CD14-positive monocyte (primary cell): Measurements from ENCODE around the gene ATXN1. TPM values are rescaled to one million over a fixed set of nuclear protein-coding genes. Genes with fewer than 3 reads are reported as not detected.

Experiments used
- DNase-seq, 3 donors: peaks; one replicate each; pipeline ENCODE4 v3.0.0-alpha.2; 2011 to 2022
- H2AFZ ChIP-seq: 2 replicates; pipeline ENCODE4 v1.6.0; 2012; ENCODE audit warnings: mild to moderate bottlenecking, low read depth, low read length, inconsistent platforms; ENCODE audit not compliant: insufficient read depth, poor library complexity, severe bottlenecking
- H3K27ac ChIP-seq, 2 donors: 1 replicate in 1 of 2; 2 replicates in 1 of 2; pipeline ENCODE4 v1.5.1; 2012 to 2013; ENCODE audit warnings: low read length in 2 of 2, control low read depth in 1 of 2, inconsistent platforms in 1 of 2, low read depth in 1 of 2, mild to moderate bottlenecking in 1 of 2
- H3K27me3 ChIP-seq, 2 donors: one replicate each; pipeline versions ENCODE4 v1.6.0 to v1.6.1; 2011 to 2013; ENCODE audit warnings: low read length in 2 of 2; ENCODE audit not compliant: control insufficient read depth in 2 of 2, insufficient read depth in 2 of 2
- H3K36me3 ChIP-seq, 2 donors: replicated peaks in 1 of 2; 1 replicate in 1 of 2; 2 replicates in 1 of 2; pipeline versions ENCODE4 v1.5.1 to v1.6.1; 2012 to 2013; ENCODE audit warnings: low read length in 2 of 2, control low read depth in 1 of 2, inconsistent platforms in 1 of 2, mild to moderate bottlenecking in 1 of 2; ENCODE audit not compliant: insufficient read depth in 2 of 2, control insufficient read depth in 1 of 2
- H3K4me1 ChIP-seq, 2 donors: 1 replicate in 1 of 2; 2 replicates in 1 of 2; pipeline versions ENCODE4 v1.5.1 to v1.6.1; 2012 to 2013; ENCODE audit warnings: low read length in 2 of 2, control low read depth in 1 of 2, inconsistent platforms in 1 of 2, mild to moderate bottlenecking in 1 of 2, moderate library complexity in 1 of 2; ENCODE audit not compliant: insufficient read depth in 2 of 2, control insufficient read depth in 1 of 2
- H3K4me2 ChIP-seq: replicated peaks from 2 replicates; pipeline ENCODE3; 2012; ENCODE audit warnings: low read length, moderate library complexity, mild to moderate bottlenecking; ENCODE audit not compliant: poor library complexity, severe bottlenecking; ENCODE audit errors: extremely low read depth
- H3K4me3 ChIP-seq, 3 experiments: fragments of 200-600 bp in 1 of 3; sonication (generic) in 1 of 3; replicated peaks in 1 of 3; 1 replicate in 2 of 3; 2 replicates in 1 of 3; pipeline ENCODE4 v1.5.1; 2011 to 2013; ENCODE audit warnings: low read length in 3 of 3, mild to moderate bottlenecking in 3 of 3, control low read depth in 2 of 3, low read depth in 2 of 3, inconsistent platforms in 1 of 3, moderate library complexity in 1 of 3
- H3K79me2 ChIP-seq: 2 replicates; pipeline ENCODE4 v1.6.0; 2012; ENCODE audit warnings: mild to moderate bottlenecking, control low read depth, inconsistent platforms, low read length, moderate library complexity; ENCODE audit not compliant: insufficient read depth
- H3K9ac ChIP-seq: 2 replicates; pipeline ENCODE4 v1.6.0; 2017; ENCODE audit warnings: low read length, mild to moderate bottlenecking; ENCODE audit not compliant: insufficient read depth, poor library complexity, severe bottlenecking
- H3K9me3 ChIP-seq, 2 donors: replicated peaks in 1 of 2; 1 replicate in 1 of 2; 2 replicates in 1 of 2; pipeline versions ENCODE4 v1.5.1 to v1.6.1; 2012 to 2013; ENCODE audit warnings: low read length in 2 of 2, control low read depth in 1 of 2; ENCODE audit not compliant: control insufficient read depth in 1 of 2, insufficient read depth in 1 of 2
- H4K20me1 ChIP-seq: 2 replicates; pipeline ENCODE4 v1.6.0; 2012; ENCODE audit warnings: mild to moderate bottlenecking, low read length, control low read depth, moderate library complexity; ENCODE audit not compliant: insufficient read depth
- H3K27ac Mint-ChIP-seq, 7 donors: one replicate each; pipeline ENCODE4 v1.8.0; 2020; ENCODE audit warnings: mild to moderate bottlenecking in 7 of 7, mixed read lengths in 7 of 7, moderate library complexity in 6 of 7, inconsistent platforms in 2 of 7
- H3K27me3 Mint-ChIP-seq, 3 donors: one replicate each; pipeline ENCODE4 v1.8.0; 2021 to 2022; ENCODE audit warnings: low read depth in 3 of 3, mild to moderate bottlenecking in 3 of 3, mixed read lengths in 3 of 3, moderate library complexity in 3 of 3, inconsistent platforms in 1 of 3
- H3K36me3 Mint-ChIP-seq, 2 donors: one replicate each; pipeline ENCODE4 v1.8.0; 2020; ENCODE audit warnings: mixed read lengths in 2 of 2, inconsistent platforms in 1 of 2, mild to moderate bottlenecking in 1 of 2
- H3K4me1 Mint-ChIP-seq: one replicate; pipeline ENCODE4 v1.8.0; 2020; ENCODE audit warnings: mild to moderate bottlenecking, mixed read lengths
- H3K4me3 Mint-ChIP-seq, 2 donors: one replicate each; pipeline ENCODE4 v1.8.0; 2020; ENCODE audit warnings: mild to moderate bottlenecking in 2 of 2, mixed read lengths in 2 of 2, moderate library complexity in 1 of 2
- H3K9me3 Mint-ChIP-seq, 7 donors: one replicate each; pipeline ENCODE4 v1.8.0; 2020 to 2022; ENCODE audit warnings: mixed read lengths in 7 of 7, mild to moderate bottlenecking in 6 of 7, moderate library complexity in 6 of 7, inconsistent platforms in 2 of 7
- WGBS: methylation state at CpG from one replicate; pipeline ENCODE4 v1.1.5; 2013; ENCODE audit warnings: missing lambda C conversion rate; ENCODE audit not compliant: insufficient coverage; 5-methylcytosine and 5-hydroxymethylcytosine counted together
- intact Hi-C, 2 donors: fragments of 100-400 bp; cut with micrococcal nuclease; formaldehyde crosslinking; loops; one replicate each; pipeline versions ENCODE4 v1.15.0 to v1.15.1; 2023
- polyA plus RNA-seq, 3 donors: library from polyadenylated mRNA; depleted of rRNA in 1 of 3; unstranded in 2 of 3; stranded (reverse) in 1 of 3; fragments of 300-500 nt in 2 of 3; fragments of >200 nt in 1 of 3; fragmentation: Illumina TruSeq in 2 of 3; gene quantifications; 1 replicate in 2 of 3; 2 replicates in 1 of 3; pipeline ENCODE4 v1.2.3, GENCODE V29; 2012 to 2021
- TF ChIP-seq, protein P1 (sequence below): fragments of 200-600 bp; IDR thresholded peaks from one replicate; pipeline ENCODE4 v1.8.0; 2022; ENCODE audit warnings: antibody characterized with exemption, mild to moderate bottlenecking

The ATXN1 gene
- polyA plus RNA-seq, 3 donors, result 8.8 to 19.1 (median 10.9) TPM

DNA sequence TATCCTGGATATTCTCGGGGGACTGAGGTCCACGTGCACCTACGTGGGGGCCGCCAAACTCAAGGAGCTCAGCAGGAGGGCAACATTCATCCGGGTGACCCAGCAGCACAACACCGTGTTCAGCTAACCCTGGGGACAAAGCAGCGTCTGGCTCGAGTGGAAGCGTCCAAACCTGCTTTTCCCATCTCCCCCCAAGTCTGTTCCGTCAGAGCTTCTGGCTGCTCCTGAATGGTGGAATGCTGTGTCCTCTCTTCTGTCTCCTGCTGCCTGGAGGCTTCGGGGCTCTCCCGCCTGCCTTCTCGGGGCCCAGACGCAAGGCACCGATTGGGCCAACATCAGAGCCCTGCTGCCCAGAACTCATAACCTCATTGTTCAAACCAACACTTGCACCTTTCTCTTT, 466.2 kb downstream of the ATXN1 start:
- H3K79me2 ChIP-seq, result no peaks in the 10 kb centered on the region
- no peak overlapping the region for H2AFZ ChIP-seq
- peaks cover 1 to 2% (median 2%) of the 10 kb centered on the region in 3 donors for H3K27me3 Mint-ChIP-seq
- H4K20me1 ChIP-seq, result no peaks in the 10 kb centered on the region
- H3K27ac ChIP-seq, result no peak overlapping the region
- TF ChIP-seq, protein P1, sequence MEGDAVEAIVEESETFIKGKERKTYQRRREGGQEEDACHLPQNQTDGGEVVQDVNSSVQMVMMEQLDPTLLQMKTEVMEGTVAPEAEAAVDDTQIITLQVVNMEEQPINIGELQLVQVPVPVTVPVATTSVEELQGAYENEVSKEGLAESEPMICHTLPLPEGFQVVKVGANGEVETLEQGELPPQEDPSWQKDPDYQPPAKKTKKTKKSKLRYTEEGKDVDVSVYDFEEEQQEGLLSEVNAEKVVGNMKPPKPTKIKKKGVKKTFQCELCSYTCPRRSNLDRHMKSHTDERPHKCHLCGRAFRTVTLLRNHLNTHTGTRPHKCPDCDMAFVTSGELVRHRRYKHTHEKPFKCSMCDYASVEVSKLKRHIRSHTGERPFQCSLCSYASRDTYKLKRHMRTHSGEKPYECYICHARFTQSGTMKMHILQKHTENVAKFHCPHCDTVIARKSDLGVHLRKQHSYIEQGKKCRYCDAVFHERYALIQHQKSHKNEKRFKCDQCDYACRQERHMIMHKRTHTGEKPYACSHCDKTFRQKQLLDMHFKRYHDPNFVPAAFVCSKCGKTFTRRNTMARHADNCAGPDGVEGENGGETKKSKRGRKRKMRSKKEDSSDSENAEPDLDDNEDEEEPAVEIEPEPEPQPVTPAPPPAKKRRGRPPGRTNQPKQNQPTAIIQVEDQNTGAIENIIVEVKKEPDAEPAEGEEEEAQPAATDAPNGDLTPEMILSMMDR, result no peak
- H3K9me3 Mint-ChIP-seq, result no peaks in the 10 kb centered on the region
- H3K27ac Mint-ChIP-seq, result peak overlapping the region in 1 of 7 donors; percentile 78
- 98% methylated on average over 14 of the region's 15 CpGs for WGBS
- no peaks in the 10 kb centered on the region for H3K4me1 ChIP-seq
- H3K4me3 ChIP-seq, result no peak overlapping the region
- peaks cover 9 to 14% of the 10 kb centered on the region in 2 donors for H3K36me3 Mint-ChIP-seq
- H3K4me2 ChIP-seq, result no peak overlapping the region
- H3K4me3 Mint-ChIP-seq, result no peak overlapping the region
- no peaks in the 10 kb centered on the region for H3K4me1 Mint-ChIP-seq
- no peaks in the 10 kb centered on the region for H3K9me3 ChIP-seq
- DNase-seq, result no peak
- no peaks in the 10 kb centered on the region for H3K36me3 ChIP-seq
- H3K27me3 ChIP-seq, result no peaks in the 10 kb centered on the region
- intact Hi-C loops, result no loop called here
- no peak overlapping the region for H3K9ac ChIP-seq

DNA sequence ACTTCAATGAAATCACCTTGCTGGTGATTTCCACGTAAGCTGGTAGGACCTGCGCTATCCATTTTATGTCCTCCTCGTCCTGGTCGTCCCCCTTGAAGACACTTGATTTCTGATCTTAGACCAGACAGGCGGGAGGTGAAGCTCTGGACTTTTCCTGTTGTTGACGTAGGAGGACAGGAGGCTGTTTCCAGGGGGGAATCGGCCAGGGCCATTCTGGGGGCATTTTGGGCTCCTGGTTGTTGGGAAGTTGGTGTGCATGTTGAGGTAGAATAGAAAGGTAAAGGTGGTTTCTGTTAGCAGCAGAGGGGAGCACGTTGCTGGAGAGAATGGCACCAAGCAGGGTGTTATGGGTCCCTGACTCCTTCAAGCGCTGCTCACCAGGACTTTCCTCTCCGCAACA, 466.9 kb downstream of the ATXN1 start:
- H3K27ac Mint-ChIP-seq, result no peak overlapping the region
- intact Hi-C loops, result no loop called here
- WGBS, result 93% methylated on average over 10 of the region's 10 CpGs
- no peak for DNase-seq
- Histone ChIP-seq H3K4me1 (no peaks in the 10 kb centered on the region), H3K4me3 (no peak overlapping the region), H2AFZ (no peak overlapping the region), H3K4me2 (no peak overlapping the region), H3K79me2 (no peaks in the 10 kb centered on the region), H3K9me3 (no peaks in the 10 kb centered on the region), H3K9ac (no peak overlapping the region), H3K27me3 (no peaks in the 10 kb centered on the region), H3K36me3 (no peaks in the 10 kb centered on the region), H3K27ac (no peak overlapping the region), H4K20me1 (no peaks in the 10 kb centered on the region)
- H3K27me3 Mint-ChIP-seq, result peaks cover 1 to 2% (median 2%) of the 10 kb centered on the region in 3 donors
- H3K36me3 Mint-ChIP-seq, result peaks cover 6 to 8% of the 10 kb centered on the region in 2 donors
- H3K4me1 Mint-ChIP-seq, result no peaks in the 10 kb centered on the region
- H3K4me3 Mint-ChIP-seq, result no peak overlapping the region
- TF ChIP-seq, protein P1, result no peak
- H3K9me3 Mint-ChIP-seq, result no peaks in the 10 kb centered on the region
